GM19372 (cell line): ENCODE measurements around the gene RBM38.

Source experiments
- ATAC-seq: cut with Tn5 transposase; IDR thresholded peaks from one replicate; pipeline ENCODE4 v1.9.1; 2021; ENCODE audit warnings: mild to moderate bottlenecking, low read depth, moderate library complexity; ENCODE audit not compliant: unreplicated experiment

Gene RBM38

DNA sequence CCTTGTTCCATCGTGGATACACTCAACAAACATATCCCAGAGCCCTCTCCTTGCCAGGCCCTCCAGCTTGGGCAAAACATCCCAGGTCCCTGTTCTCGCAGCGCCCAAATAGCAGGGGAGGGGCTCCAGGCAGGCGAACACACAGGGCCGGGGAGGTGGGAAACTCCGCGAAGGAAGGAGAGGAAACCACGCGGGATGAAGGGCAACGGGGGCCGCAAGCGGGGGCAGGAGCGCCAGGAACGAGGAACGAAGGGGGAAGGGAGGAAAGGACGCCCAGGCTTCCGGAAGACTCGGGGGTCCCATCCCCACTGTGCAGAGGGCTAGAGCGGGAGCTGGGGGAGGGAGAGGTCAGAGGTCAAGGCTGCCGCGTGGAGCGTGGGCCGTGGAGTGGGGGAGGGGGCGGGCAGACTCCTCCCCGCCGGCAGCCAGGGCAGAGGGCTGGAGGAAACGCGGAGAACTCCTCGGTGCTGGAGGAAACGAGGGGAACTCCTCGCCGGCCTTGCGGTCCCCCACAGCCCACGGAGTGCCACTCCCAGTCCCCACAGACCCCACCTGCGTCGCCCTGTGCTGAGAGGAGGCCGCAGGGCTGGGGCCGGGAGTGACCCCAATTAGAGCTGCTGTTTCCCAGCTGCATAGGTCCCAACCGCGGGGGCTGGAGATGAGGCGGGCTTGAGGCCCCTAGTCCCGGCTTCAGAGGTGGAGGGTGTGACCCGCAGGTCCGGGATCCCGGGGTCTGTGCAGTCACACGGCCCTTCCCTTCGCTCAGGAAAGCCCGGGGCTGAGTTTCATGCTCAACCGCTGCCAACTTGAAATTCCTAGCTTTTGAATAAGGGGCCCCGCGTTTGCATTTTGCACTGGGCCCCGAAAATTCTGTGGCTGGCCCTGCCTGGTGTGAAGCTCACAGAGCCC is 1.2 kb upstream of the RBM38 start:
- ATAC-seq, result no peak

DNA sequence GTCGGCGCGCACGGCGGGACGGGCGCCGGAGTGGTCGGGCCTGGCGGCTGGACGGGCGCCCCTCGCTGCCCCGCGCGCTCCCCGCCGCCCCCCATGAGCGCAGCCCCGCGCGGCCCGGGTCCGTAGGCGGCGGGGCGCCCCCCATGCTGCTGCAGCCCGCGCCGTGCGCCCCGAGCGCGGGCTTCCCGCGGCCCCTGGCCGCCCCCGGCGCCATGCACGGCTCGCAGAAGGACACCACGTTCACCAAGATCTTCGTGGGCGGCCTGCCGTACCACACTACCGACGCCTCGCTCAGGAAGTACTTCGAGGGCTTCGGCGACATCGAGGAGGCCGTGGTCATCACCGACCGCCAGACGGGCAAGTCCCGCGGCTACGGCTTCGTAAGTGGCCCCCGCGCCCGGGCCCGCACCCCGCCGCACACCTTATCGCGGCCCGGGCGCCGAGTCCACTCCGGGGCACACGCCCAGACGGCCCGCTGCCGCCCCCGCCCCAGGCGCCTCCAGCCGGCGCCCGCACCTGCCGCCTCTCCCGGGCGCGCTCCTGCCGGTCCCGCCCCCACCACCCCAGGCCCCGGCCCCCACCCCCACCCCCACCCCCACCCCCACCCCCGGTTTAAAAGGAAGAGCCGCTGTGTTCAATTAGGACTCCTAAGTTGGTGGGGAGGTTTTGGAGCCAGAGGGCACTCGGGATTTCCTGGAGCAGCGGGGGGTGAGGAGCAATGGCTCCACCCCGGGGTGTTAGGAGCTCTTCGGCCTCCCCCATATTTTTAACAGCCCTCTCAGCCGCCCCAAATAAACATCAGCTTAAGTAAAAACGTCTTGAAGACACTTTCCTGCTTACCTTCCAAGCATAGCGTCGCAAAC is 474 bp downstream of the RBM38 start:
- ATAC-seq, result peak; percentile 6

DNA sequence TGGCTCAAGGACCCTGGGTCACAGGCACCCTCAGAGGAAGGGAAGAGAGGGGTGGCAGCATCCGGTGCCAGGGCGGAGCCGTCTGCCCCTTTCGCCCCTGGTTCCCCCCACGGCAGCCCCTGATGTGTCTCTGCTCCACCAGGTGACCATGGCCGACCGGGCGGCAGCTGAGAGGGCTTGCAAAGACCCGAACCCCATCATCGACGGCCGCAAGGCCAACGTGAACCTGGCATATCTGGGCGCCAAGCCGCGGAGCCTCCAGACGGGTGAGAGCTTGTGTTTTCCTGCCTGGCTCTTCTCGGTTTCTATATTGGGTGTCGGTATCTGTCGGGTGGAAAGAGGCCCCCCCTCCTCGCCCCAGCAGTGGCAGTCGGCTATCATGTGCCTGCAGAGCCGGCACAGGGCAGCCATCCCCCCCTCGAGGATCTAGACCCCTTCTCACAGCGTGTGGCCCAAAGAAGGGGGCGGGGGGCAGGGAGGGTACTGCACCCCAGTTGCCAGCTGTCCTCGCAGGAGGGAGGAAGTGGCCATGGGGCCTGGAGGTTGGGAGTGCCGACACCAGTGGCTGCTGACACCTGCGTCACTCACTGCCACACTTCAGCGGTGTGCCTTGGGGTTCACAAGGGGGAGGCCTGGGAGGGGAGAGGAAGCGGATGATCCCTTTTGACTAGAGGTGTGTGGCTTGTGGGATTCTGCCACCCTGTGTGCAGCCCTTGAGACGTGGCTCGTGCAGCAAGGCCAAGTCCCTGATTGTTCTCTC is 1.5 kb downstream of the RBM38 start:
- no peak for ATAC-seq

DNA sequence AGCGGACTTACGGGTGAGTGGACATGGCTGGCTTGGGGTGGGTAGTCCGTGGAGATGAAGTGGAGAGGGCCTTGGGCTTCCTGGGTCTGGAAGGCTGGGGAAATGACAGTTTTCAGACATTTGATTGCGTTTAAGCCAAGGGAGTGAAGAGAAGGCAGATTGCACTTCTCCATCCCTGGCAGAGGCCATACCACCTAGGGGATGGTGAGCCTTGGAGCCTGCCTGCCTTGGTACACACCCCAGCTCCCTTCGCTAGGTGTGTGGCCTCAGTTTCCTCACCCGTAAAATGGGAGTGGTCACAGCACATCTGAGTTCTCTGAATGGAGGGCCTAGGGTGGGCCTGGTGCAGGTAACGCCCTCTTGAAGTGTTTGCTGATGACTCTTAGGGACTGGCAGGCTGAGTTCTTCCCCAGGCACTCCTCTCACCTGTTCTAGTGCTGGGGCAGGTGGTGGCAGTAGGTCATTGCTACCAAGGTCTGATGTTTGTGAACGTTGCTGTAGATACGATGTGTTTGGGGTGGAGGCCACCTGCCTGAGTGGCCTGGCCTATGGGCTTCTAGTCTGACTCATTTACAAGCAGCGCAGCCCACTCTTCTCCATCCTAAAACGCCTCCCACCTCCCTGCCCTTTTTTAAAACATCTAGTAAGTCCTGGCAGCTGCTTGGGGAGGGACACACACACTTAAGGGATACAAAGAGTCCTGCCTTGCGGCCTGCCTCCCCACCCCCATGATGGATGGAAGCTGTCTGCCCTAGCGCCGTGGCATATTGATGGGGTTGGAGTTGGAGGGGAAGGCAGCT is 2.3 kb downstream of the RBM38 start:
- ATAC-seq, result no peak

DNA sequence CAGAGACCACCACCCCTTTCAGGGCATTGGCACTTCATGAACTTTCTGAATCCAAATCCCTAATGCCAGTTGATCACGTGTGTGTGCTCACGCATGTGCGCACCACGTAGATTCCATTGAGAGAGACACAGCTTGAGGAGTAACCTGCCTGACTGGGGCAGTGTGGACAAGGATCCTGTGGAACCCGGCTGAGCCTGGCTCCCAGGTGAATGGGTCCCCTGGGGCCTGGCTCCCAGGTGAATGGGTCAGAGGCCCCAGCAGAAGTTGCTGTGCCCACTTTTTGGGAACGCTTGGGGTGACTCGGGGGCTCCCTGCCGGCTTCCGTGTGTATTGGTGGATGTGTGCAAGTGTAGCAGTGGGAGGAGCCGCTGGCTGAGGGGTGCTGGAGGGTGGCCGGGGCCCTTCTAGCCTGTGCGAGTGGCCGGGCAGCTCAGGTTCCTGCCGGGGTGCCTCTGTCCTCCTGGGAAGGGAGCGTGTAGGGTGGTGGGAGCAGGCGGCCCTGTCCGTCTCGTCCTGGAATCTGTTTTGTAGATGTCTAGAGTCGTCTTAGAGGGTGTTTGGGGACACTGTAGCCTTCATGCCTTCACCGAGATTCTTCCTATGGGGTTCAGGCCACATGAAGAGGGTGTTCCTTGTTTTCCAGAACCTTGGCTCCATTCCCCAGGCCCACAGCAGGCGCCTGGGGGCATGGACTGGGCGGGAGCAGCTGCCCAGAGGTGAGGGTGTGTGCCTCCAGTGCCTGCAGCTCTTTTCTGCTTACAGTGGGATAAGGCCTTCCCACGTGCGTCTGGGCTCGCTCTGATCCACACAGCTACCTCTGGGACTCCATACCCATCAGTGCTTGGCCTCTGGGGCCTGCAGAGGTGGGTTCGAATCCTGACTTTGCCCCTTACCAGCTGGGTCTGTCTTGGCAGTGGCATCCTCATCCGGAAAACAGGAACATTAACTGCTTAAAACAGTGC is 3.2 kb downstream of the RBM38 start:
- ATAC-seq, result no peak

DNA sequence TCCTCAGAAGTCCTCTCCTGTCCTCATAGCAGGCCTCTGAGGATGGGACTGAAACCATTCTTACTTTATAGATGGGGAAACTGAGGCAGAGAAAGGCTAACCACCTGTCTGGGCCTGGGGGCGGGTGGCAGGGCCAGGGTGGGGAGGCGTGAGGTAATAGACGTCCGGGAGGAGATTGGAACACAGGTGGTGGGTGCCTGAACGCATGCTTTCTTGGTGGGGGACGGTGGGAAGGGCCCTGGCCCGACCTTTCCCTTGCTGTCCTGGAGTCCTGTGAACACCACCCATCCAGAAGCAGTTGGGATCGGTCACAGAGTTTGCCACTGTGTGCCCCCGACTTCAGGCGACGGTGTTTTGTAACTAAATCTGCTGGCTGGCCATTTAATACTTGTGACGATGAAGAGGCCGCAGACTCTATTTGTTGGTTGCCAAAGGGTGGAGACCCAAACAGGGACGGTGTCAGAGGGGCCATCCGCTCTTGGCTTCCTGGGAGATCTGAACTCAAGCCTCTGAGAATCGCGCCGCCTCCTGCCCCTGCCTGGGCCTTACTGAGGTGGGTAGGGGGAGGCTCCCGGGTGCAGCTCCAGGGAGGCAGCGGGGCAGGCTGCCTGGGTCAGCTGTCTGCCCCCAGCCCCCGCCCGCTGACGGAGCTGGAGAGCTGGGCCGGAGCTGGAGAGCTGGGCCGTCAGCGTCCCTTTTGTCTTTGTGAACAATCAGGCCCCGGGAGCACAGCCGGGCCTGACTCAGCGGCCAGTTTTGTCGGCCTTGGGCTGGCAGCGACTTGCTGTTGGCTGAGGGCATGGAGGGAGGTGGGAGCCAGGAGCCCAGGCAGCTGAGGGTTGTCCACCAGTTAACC is 4.1 kb downstream of the RBM38 start:
- ATAC-seq, result no peak

DNA sequence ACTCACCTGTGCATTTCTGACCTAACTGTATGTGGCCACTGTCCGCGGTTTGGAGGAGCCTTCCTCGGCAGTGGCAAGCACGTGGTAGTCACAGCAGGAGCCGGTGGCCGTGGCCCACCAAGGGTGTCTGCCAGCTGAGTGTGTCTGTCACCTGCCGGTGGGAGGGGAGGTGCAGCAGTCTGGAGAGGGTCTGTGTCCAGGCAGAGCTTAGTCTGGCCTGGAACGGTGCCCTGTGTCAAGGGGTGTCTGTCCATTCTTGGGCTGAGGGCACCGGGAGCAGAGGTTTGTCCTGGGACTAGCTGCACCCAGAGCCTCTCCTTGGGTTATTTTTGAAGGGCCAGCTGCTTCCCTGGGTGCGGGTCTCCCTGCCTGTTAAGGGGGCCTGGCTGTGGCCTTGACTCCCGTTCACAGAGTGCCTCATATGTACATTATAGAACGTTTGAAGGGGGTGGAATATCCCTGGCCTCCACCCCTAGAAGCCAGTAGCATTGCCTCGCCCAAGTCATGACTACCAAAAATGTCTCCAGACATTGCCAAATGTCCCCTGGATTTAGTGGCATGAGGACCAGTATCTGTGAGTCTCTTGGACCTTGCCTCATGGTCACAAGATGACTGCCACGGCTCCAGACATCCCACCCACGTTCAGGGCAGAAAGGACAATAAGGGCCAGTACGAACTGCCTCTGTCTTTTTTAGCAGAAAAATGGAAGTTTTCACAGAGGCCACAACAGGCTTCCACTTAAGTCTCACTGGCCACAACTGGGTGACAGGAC is 5.2 kb downstream of the RBM38 start:
- ATAC-seq, result no peak

DNA sequence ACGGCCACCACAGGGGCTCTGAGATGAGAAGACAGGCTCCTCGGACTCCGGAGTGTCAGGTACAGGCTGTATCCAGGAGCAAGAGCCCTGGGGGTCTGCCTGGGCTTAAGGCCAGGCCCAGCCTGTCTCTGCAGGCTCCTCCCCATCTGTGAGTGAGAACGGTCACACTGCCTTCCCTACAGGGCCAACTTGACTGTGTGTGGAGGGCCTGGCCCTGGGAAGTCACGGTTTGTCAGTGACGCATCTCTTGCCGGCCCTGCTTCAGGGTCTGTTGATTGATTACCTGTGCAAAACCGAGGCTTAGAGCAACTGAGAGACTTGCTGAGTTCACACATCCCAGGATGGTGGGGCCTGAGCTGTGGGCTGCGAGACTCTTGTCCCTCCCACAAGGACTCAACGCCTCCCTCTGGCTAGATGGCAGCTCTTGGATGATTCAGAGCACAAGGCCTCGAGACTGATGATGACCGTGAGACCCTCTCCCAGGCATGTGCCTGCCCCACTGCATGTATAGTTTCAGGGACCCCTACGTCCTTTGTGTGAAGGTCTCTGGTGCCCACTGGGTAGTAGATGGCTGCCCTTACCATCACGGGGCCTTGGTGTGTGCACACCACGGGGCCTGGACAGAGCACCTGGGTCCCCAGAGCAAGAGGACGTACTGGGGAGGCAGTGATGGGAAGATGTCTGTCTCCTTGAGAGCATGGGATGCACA is 5.9 kb downstream of the RBM38 start:
- ATAC-seq, result no peak

DNA sequence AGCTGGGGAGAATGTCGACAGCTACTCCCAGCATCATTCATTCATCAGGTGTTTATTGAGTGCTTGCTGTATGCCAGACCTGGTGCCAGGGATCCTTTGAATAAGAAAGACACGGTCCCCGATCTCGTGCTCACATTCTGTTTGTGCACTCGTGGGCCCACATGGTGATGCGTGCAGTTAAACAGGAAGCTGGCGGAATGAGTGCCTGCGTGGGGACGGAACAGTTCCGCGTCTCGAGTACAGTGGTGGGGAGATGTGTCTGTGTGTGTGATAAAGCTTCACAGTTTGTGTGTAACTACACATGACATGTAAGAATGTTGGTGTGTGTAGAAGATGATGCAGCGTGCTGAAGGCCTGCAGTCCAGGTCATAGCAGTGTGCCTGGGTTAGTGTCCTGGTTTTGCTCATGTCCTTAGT is 6.5 kb downstream of the RBM38 start:
- peak; percentile 10 for ATAC-seq

DNA sequence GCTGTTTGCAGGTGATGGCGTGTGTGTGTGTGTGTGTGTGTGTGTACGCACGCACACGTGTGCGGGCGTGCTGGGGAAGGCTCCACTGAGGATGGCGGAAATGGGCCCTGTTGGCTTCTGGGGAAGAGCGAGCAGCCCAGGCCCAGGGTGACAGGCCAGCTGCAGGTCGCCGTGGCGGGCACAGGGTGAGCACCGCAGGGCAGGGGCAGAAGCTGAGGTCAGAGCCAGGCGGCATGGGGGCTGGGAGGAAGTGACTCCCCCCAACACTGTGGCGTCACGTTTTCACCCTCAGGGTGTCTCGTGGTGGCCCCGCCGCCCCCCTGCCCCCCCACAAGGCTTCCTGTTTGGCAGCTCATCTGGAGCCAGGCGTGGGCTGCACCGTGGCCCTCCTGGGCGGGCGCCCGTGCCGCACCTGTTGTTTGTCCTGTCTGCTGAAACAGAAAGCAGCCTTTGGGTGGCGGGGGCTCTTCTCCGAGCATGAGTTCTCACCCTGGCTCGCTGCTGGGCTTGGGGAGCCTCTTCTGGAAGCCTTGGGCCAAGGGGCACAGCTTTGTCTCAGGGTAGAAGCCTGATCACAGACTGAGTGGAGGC is 7.1 kb downstream of the RBM38 start:
- ATAC-seq, result peak; percentile 59

DNA sequence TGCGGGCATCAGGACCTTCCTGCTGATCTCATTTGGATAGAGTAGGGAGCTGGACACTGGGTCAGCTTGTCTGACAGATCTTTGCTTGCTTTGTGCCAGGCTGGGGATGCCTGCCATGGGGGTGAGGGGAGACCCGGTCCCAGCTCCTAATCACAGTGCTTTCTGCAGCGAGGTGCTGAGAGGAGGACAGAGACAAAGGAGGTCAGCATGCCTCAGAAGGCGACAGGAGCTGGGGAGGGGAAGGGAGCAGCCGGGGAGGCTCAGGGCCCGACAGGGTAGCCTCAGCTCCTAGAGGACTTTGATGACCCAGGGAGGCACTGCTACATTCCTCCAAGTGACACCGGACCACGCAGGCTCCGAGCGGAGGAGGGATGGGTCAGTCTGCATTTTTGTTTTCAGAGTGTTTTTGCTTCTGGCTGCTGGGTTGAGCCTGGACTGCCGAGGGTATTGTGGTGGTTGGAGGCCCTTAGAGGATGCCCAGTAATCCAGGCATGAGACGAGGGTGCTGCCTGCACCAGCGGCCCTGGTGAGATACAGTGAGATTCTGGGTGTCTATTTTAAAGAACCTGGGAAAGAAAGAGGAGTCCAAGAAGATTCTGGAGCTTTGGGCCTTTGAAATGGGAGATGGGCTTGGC is 7.8 kb downstream of the RBM38 start:
- ATAC-seq, result no peak

DNA sequence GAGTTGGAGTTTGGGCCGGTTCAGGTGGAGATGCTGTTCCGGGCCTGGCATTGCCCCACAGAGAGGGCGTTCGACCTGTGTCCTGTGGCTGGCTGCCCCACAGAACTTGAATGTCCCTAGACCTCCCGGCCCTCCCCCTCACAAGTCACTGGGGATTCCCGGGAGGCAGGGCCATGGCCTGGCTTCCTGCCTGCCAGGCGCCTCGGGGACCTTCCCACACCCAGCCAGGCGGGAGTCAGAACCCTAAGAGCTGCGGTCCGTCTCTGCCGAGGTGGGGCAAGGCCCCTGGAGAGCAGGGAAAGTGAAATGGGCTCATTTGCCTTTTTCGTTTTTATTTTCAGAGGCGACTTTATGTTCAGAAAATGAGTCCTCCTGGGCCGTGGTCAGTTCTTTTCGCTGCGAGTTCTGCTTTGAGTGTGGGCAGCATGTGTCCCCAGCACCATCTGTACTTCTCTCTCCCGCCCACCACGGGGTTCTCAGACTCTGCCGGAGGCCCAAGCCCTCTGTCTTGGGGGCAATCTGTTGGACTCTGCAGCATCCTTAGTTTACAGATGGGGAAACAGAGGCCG is 8.5 kb downstream of the RBM38 start:
- peak; percentile 38 for ATAC-seq

DNA sequence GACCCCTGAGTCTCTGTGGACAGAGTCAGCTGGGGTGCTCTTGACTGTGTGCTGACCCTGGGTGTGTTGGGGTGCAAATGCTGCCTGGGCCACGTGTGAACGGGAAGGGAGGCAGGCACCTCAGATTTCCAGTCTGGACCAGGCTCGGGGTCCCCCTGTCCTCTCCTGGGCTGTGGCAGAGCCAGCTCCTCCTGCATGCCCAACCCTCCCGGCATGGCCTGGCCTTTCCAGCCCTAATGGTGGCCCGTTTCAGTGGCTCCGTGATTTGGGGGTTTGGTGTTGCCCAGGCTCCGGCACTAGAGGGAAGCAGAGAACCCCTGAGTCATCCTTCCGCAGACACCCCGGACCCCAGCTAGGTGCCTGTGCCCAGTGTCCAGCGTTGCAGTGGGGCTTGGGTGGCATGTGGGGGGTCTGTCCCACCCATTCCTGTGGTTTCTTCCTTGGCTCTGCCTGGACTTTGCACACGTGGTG is 9.1 kb downstream of the RBM38 start:
- ATAC-seq, result no peak

DNA sequence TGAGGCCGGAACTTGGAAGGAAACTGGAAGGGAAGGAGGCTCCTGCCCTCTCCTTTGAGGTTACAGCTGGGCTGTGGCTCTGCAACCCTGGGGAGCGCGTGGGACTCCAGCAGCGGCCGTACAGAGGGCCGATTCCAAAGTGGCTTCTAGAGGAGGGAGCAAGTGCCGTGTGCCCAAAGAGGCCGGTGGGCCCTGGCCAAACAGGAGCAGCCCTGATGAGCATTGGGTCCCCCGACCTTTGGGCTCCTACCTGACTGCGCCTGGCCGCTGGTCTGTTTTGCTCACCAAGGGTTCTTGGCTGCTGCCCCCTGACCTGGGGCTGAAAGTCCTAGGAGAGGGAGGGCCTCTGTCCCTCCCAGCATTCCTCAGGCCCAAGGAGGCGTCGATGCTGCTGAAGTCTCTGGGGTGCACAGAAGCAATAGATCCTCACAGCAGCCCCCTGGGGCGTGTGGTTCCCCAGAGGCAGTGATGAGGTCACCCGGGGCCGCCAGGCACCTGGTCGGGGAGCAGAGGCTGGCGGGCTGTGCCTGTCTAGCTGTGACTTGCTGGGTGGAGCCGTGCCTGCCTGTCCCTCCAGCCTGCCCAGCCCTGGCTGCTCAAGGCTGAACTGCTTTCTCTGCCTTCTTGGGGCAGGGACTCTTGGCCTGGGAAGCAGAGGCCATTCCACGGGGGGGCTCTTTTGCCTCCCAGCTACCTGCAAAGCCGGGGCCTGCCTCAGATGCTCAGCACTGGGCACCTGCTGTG is 9.8 kb downstream of the RBM38 start:
- no peak for ATAC-seq

DNA sequence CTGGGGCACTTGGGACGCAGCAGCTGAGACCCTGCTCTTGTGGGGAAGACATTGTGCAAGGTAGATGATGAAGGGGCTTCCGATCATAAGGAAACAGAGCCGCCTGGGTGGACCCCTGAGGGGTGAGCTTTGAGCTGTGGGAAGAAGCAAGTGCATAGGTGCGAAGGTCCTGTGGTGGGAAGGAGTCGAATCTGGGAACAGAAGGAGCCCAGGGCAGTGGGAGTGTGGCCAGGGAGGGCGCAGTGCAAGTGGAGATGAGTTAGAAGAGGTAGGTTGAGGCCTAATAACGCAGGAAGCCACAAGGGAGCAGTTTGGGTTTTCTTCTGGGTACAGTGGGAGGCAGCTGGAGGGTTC is 10.3 kb downstream of the RBM38 start:
- ATAC-seq, result no peak
